Measurements from ENCODE around the gene APMAP. TPM values are rescaled to one million over a fixed set of nuclear protein-coding genes. Genes with fewer than 3 reads are reported as not detected.

Gene APMAP
- total RNA-seq, 4 donors from 2014 or later = 19.0 to 40.9 (median 31.6) TPM

DNA sequence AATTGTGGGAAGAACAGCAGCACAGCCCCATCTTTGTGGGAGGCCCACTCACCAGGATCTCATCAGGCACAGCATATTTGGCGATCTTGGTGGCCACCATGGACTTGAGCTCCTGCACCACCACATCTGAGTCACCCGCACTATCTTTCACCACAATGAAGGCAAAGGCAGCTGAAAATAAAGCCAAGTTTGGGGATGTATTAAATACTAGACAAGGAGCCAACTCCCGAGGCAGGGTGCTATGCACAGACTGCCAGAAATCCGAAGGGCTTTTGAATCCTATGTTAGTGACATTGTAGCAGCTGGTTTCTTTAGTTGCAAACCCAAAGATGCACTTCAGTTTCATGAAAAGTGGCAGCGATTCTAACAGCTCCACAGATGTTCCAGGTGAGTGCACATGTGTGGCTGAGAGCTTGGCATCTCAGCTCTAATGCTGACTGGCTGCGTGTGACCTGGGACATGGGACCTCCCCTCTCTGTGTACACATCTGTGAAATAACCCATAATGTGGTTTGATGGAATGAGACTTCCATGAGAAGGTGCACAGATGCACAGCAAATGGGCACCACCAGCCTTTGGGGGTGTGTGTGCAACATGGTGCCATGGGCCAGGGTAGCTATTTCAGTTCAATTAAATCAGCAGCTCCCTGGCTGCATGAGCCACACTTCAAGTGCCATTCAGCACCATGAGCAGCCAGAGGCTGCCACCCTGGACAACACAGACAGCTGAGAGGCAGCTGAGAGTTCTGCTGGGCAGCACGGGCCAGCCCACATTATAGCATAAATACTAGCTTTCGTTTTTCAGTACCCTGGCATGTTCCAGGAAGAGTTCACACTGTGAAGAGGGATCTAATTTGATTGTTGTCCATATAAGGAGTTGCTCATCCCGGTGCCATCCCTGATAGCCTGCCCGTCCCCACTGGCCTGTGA lies 16.9 kb upstream of the APMAP start:
- H3K4me1 ChIP-seq = peaks cover 0 to 10% (median 0%) of the 10 kb centered on the region in 4 donors
- DNase-seq = peak; percentile 4 to 40 (median 15)
- H3K4me3 ChIP-seq = no peak overlapping the region
- H3K9me3 ChIP-seq = no peaks in the 10 kb centered on the region
- no peaks in the 10 kb centered on the region for H3K27me3 ChIP-seq
- H3K27ac ChIP-seq = peak overlapping the region in 1 of 4 donors; percentile 20
- H3K36me3 ChIP-seq = peaks cover 0 to 88% (median 0%) of the 10 kb centered on the region in 3 donors
- no peak for TF ChIP-seq POLR2A (IDR thresholded peaks at IDR 0.05)
- TF ChIP-seq, protein P1, sequence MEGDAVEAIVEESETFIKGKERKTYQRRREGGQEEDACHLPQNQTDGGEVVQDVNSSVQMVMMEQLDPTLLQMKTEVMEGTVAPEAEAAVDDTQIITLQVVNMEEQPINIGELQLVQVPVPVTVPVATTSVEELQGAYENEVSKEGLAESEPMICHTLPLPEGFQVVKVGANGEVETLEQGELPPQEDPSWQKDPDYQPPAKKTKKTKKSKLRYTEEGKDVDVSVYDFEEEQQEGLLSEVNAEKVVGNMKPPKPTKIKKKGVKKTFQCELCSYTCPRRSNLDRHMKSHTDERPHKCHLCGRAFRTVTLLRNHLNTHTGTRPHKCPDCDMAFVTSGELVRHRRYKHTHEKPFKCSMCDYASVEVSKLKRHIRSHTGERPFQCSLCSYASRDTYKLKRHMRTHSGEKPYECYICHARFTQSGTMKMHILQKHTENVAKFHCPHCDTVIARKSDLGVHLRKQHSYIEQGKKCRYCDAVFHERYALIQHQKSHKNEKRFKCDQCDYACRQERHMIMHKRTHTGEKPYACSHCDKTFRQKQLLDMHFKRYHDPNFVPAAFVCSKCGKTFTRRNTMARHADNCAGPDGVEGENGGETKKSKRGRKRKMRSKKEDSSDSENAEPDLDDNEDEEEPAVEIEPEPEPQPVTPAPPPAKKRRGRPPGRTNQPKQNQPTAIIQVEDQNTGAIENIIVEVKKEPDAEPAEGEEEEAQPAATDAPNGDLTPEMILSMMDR (IDR thresholded peaks at IDR 0.05) = no peak

DNA sequence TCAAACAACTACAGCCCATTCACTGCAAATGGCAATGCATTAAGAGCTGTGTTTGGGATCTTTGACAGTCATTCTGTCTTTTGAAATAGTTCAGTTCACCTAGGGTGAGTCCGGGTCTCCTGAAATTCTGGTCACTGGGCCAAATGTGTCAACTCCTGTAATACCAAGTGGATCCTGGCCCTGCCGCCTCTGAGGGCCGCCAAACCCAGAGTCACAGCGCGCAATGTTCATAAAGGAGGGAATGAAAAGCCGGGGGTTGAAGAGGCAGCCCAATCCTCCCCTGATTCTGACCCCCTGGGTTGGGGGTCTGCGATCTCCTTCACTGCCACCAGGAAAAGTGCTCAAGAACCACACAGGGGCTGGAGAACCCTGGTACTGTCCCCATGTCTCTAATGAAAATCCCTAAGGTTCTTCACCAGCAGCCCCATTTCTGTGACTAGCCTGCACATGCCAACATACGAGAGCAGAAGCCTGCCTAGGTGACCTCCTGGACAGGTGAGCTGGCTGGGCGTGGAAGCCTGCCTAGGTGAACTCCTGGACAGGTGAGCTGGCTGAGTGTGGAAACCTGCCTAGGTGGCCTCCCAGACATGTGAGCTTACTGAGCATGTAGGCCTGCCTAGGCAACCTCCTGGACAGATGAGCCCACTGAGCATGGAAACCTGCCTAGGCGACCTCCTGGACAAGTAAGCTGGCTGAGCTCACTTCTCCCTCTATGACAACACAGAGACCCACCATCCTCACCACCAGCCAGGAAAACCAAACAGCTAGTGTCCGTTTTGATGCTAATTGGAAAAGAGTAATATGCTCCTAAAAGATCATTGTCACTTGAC lies 16.1 kb upstream of the APMAP start:
- no peak overlapping the region for H3K27ac ChIP-seq
- TF ChIP-seq, protein P1 (IDR thresholded peaks at IDR 0.05) = no peak
- no peaks in the 10 kb centered on the region for H3K9me3 ChIP-seq
- no peaks in the 10 kb centered on the region for H3K27me3 ChIP-seq
- H3K4me1 ChIP-seq = peaks cover 0 to 10% (median 0%) of the 10 kb centered on the region in 4 donors
- H3K36me3 ChIP-seq = peaks cover 0 to 79% (median 0%) of the 10 kb centered on the region in 3 donors
- DNase-seq = peak; percentile 2 to 48 (median 48)
- H3K4me3 ChIP-seq = no peak overlapping the region

DNA sequence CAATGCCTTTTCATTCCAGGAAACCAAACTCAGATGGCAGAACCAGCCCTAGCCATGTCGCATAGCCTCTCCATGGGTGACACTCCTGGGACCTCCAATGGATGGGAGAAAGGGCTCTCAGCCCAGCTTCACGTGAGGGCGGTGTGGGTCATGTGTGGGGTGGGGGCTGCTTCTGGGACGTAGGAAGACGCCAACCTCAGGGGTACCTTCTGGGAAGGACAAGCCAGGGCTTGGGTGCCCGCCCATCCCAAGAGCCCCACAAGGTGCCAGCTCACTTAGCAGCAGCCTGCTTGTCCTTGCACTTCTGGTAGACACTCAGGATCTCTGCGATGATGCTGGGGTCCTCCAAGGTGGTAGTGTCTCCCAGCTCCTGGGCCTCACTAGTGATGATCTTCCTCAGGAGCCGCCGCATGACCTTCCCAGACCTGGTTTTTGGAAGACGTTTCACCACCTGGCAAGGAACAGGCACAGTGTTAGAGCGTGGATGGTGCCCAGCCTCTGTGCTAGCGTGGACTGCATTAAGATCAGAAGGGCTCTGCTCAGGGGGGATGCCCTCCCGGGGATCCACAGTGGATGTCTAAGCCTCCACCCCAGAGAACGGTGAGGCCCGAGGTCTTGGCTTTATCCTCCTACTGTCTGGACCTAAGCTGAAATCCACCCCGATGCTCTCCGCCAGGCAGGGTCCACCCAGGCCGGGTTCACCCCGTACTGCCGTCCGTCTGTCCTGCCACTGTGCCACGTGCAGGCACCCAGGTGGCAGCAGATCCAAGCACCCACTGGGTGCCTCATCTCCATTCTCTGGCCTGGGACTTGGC lies 15.1 kb upstream of the APMAP start:
- DNase-seq = peak; percentile 9 to 37 (median 26)
- Histone ChIP-seq H3K27me3 (no peaks in the 10 kb centered on the region), H3K4me3 (no peak overlapping the region), H3K9me3 (no peaks in the 10 kb centered on the region), H3K27ac (peak overlapping the region in 1 of 4 donors; percentile 66), H3K36me3 (peaks cover 0 to 70% (median 0%) of the 10 kb centered on the region in 3 donors), H3K4me1 (peaks cover 0 to 10% (median 0%) of the 10 kb centered on the region in 4 donors)
- TF ChIP-seq, protein P1 (IDR thresholded peaks at IDR 0.05) = no peak
- TF ChIP-seq POLR2A (IDR thresholded peaks at IDR 0.05) = no peak

DNA sequence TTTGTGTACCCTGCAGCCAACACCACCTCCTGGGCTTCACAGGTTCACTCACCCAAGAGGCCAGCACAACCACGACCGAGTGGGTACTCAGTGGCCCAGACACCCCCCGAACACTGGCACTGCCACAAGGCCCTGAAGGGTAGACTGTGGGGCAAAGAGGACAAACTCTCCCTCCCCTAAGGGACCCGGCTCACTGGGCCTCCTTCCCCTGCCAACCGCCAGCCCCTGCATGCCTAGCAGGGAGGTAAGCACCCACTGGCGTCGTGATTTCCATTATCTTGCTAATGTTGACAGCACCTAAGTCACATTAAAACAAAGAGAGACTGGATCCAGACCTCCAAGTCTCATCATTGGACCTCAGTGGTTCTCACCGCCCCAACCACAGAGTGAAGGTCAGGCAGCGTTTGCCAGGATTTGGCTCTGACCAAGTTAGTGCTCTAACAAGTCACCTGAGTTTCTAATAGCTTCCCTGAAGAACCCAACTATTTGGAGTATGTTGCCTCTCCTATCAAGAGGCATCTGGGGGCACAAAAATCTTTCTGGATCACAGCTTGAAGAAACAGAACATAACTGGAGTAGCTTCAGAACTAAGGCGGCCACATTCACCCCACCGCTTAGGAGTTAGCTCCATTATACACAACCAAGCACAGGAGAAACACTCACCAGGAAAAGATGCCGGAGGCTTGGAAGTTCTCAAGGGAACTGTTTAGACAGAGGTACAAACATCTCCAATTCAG lies 14.0 kb upstream of the APMAP start:
- Histone ChIP-seq H3K9me3 (no peaks in the 10 kb centered on the region), H3K36me3 (peaks cover 0 to 59% (median 0%) of the 10 kb centered on the region in 3 donors), H3K4me1 (peaks cover 0 to 10% (median 0%) of the 10 kb centered on the region in 4 donors), H3K27ac (peak overlapping the region in 1 of 4 donors; percentile 66), H3K4me3 (no peak overlapping the region), H3K27me3 (no peaks in the 10 kb centered on the region)
- TF ChIP-seq, protein P1 (IDR thresholded peaks at IDR 0.05) = no peak
- TF ChIP-seq POLR2A (IDR thresholded peaks at IDR 0.05) = no peak
- DNase-seq = peak; percentile 13 to 39 (median 17)
